Esophagus (tissue), 2 donors: ENCODE measurements around the gene DHX29. TPM values are rescaled to one million over a fixed set of nuclear protein-coding genes. Genes with fewer than 3 reads are reported as not detected.

Experiments used
- H3K27ac ChIP-seq, 2 donors: one replicate each; pipeline ENCODE4 v1.5.1; 2013; ENCODE audit warnings: low read depth in 2 of 2, mild to moderate bottlenecking in 2 of 2, inconsistent platforms in 1 of 2, low read length in 1 of 2, moderate library complexity in 1 of 2
- H3K27me3 ChIP-seq, 2 donors: one replicate each; pipeline ENCODE4 v1.6.1; 2013; ENCODE audit warnings: low read length in 2 of 2, control low read depth in 1 of 2, mild to moderate bottlenecking in 1 of 2; ENCODE audit not compliant: insufficient read depth in 2 of 2, control insufficient read depth in 1 of 2
- H3K36me3 ChIP-seq, 2 donors: one replicate each; pipeline ENCODE4 v1.6.1; 2013; ENCODE audit warnings: low read length in 1 of 2; ENCODE audit not compliant: control insufficient read depth in 2 of 2, insufficient read depth in 2 of 2
- H3K4me1 ChIP-seq, 2 donors: one replicate each; pipeline ENCODE4 v1.6.1; 2013; ENCODE audit warnings: low read length in 1 of 2; ENCODE audit not compliant: control insufficient read depth in 2 of 2, insufficient read depth in 2 of 2
- H3K4me3 ChIP-seq, 2 donors: one replicate each; pipeline ENCODE4 v1.5.1; 2013; ENCODE audit warnings: low read length in 2 of 2, mild to moderate bottlenecking in 2 of 2, low read depth in 1 of 2, moderate library complexity in 1 of 2
- H3K9me3 ChIP-seq, 2 donors: one replicate each; pipeline ENCODE4 v1.6.1; 2013; ENCODE audit warnings: mild to moderate bottlenecking in 2 of 2, low read depth in 1 of 2, low read length in 1 of 2, moderate library complexity in 1 of 2; ENCODE audit not compliant: control insufficient read depth in 2 of 2, insufficient read depth in 1 of 2
- WGBS, 2 donors: extraction: QIAGEN DNeasy Blood & Tissue Kit; methylation state at CpG; one replicate each; pipeline ENCODE4 v1.1.7; 2013; 5-methylcytosine and 5-hydroxymethylcytosine counted together
- polyA plus RNA-seq, 2 donors: library from polyadenylated mRNA; stranded (reverse); fragments of 200-250 nt; gene quantifications; one replicate each; pipeline ENCODE4 v1.2.3, GENCODE V29; 2013
- donor health status: healthy with polysubstance abuse.
- donor health status: Bipolar disorder and iron deficiency.

Gene DHX29
- polyA plus RNA-seq, 2 donors = 5.0 to 11.0 TPM

DNA sequence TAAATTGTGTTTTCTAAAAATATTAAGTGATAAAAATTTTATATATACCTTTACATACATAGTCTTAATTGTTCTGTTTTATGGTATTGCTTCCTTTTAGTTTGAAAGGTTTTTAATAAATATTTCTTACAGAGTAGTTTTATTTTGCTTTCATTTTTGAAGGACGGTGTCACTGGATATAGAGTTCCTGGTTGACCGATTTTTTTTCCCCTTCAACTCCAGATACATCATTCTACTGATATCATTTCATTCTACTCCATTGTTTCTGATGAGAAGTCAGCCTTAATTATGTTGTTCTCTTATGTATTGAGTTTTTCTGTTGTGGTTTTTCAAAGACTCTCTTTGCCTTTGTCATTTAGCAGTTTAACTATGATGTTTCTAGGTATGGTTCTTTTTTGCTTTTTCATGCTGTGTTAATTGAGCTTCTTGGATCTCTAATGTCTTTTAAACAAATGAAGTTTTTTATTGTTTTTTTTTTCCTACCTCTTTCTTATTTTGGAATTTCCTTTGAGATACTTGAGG, 30.7 kb upstream of the DHX29 start:
- H3K4me3 ChIP-seq = no peak overlapping the region
- H3K4me1 ChIP-seq = no peaks in the 10 kb centered on the region
- H3K27me3 ChIP-seq = no peaks in the 10 kb centered on the region
- 79 to 84% methylated on average over 2 of the region's 2 CpGs for WGBS, 2 donors
- H3K27ac ChIP-seq = no peak overlapping the region
- H3K9me3 ChIP-seq = no peaks in the 10 kb centered on the region
- no peaks in the 10 kb centered on the region for H3K36me3 ChIP-seq

DNA sequence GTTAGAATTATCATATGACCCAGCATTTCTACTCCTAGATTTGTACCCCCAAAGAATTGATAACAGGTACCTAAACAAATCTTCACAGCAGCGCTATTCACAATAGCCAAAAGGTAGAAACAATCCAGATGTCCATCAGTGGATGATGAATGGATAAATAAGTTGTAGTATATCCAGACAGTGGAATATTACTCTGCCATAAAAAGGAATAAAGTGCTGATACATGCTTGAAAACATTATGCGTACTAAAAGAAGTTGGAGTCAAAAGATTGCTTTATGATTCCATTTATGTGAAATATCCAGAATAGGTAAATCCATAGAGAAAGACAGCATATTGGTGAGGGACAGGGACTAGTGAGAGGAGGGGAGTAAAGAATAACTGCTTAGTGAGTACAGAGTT, 26.3 kb upstream of the DHX29 start:
- H3K27ac ChIP-seq = no peak overlapping the region
- peaks cover 0 to 3% of the 10 kb centered on the region in 2 donors for H3K36me3 ChIP-seq
- no peaks in the 10 kb centered on the region for H3K27me3 ChIP-seq
- H3K9me3 ChIP-seq = no peaks in the 10 kb centered on the region
- 97 to 100% methylated on average over 2 of the region's 2 CpGs for WGBS, 2 donors
- no peaks in the 10 kb centered on the region for H3K4me1 ChIP-seq
- H3K4me3 ChIP-seq = no peak overlapping the region

DNA sequence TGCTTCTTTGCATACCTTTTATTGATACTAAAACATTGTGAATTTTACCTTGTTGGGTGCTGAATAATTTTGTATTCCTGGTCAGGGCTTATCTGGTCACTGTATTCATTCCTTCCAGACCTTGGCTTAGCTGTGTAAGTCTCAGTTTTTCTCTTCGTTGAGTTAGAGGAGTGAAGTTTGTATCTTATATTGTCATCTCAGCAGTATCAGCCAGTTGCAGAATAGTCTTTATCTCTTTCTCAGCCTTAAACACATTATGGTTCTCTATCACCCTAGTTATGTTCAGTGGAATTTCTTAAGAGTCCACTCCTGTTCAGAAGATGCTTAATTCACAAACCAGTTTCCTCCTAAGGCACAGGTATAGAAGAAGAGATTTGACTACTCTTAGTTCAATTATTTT, 25.5 kb upstream of the DHX29 start:
- H3K27me3 ChIP-seq = no peaks in the 10 kb centered on the region
- 88 to 92% methylated on average over 1 of the region's 1 CpG for WGBS, 2 donors
- peaks cover 0 to 3% of the 10 kb centered on the region in 2 donors for H3K36me3 ChIP-seq
- no peak overlapping the region for H3K27ac ChIP-seq
- H3K9me3 ChIP-seq = no peaks in the 10 kb centered on the region
- H3K4me1 ChIP-seq = no peaks in the 10 kb centered on the region
- H3K4me3 ChIP-seq = no peak overlapping the region

DNA sequence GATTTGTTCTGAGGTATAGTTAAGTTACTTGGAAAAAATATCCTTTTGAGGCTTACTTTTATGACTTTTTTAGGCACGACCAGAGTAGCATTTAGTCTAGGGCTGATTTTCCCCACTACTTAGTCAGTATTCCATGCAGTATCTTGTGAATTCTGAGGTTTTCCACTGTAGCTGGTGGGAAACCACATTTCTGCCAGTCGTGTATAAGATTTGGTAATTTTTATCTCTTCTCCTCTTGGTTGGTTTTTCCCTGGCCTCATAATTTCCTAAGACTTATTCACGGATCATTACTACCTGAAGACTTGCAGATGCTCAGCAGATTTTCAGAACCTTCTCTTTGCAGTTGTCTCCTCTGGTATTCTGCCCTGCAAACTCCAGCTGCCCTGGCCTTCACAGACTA, 23.8 kb upstream of the DHX29 start:
- no peak overlapping the region for H3K4me3 ChIP-seq
- no peak overlapping the region for H3K27ac ChIP-seq
- WGBS, 2 donors = 92 to 94% methylated on average over 3 of the region's 3 CpGs
- H3K27me3 ChIP-seq = no peaks in the 10 kb centered on the region
- H3K36me3 ChIP-seq = peaks cover 0 to 3% of the 10 kb centered on the region in 2 donors
- no peaks in the 10 kb centered on the region for H3K9me3 ChIP-seq
- no peaks in the 10 kb centered on the region for H3K4me1 ChIP-seq

DNA sequence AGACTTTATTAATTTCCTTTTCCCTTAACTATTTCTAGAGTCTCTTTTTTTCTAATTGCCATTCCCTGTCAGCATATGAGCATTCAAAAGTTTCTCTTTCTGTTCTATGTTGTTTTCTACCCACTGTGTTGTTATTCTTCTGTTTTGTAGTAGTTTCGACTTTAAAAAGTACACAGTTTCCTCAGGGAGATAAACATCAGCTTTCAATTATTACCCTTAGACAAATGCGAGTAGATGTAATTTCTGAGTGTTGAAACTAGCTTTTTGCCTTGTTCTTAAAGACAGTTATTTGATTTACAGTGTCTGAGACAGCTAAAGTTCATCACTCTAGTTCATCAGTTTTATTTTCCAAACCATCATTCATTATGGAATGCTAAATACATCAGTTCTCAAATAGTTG, 19.8 kb upstream of the DHX29 start:
- Histone ChIP-seq H3K36me3 (peaks cover 0 to 3% of the 10 kb centered on the region in 2 donors), H3K4me1 (no peaks in the 10 kb centered on the region), H3K9me3 (no peaks in the 10 kb centered on the region), H3K27ac (no peak overlapping the region), H3K27me3 (no peaks in the 10 kb centered on the region), H3K4me3 (no peak overlapping the region)
- 64 to 75% methylated on average over 2 of the region's 2 CpGs for WGBS, 2 donors

DNA sequence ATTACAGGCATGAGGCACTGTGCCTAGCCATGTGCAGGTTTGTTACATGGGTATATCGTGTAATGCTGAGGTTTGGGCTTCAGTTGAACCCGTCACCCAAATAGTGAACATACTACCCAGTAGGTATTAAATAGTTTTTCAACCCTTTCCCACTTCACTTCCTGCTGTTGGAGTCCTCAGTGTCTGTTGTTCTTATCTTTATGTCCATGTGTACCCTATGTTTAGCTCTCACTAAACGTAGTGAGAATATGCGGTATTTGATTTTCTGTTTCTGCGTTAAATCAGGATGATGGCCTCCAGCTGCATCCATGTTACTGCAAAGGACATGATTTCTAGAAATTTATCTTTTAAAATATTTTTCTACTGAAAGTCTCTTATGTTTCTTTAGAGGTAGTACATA, 18.1 kb upstream of the DHX29 start:
- Histone ChIP-seq H3K4me3 (no peak overlapping the region), H3K9me3 (no peaks in the 10 kb centered on the region), H3K4me1 (no peaks in the 10 kb centered on the region), H3K27ac (no peak overlapping the region), H3K36me3 (peaks cover 0 to 3% of the 10 kb centered on the region in 2 donors), H3K27me3 (no peaks in the 10 kb centered on the region)
- 95 to 97% methylated on average over 5 of the region's 5 CpGs for WGBS, 2 donors

DNA sequence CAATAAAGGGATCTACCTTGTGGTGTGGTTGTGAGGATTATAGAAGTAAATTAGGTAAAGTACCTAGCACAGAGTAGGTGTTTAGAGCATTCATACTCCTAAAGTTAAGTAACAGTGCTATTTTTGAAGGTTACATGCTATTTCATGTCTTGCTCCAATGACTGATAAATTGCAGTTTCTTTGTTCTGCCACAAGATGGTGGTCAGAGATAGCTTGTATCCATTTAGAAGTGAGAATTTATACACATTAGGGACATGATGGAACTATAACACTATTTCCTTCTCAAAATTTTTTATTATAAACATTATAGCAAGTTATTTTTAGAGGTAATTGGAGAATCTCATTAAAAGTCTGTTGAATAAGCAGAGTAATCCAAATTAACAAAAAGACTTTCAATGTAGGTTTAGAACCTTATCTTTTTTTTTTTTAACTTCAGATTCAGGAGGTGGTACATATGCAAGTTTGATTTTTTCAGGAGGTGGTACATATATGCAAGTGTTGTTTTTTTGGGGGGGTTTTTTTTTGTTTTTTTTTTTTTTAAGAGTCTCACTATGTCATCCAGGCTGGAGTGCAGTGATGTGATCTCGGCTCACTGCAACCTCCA, 17.4 kb upstream of the DHX29 start:
- no peaks in the 10 kb centered on the region for H3K4me1 ChIP-seq
- no peak overlapping the region for H3K4me3 ChIP-seq
- H3K27ac ChIP-seq = no peak overlapping the region
- H3K36me3 ChIP-seq = peaks cover 0 to under 1% of the 10 kb centered on the region in 2 donors
- H3K9me3 ChIP-seq = no peaks in the 10 kb centered on the region
- 94 to 100% methylated on average over 1 of the region's 1 CpG for WGBS, 2 donors
- no peaks in the 10 kb centered on the region for H3K27me3 ChIP-seq

DNA sequence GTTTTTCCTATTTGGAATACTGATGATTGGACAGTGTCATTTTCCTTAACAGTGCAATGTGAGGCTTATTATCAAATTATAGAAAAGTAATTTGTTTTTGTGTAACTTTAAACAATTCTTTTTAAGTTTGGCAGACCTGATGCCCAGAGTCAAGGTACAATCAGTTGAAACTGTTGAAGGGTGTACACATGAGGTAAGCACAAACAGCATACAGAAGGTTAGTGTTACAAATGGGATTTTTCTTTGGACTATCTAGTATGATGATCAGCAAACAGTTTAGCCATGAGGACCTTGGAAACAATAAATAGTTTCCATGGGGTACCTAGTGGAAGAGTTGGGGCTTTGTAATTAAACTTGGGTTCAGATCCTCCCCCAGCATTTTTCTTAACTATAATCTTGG, 16.5 kb upstream of the DHX29 start:
- H3K27me3 ChIP-seq = no peaks in the 10 kb centered on the region
- no peaks in the 10 kb centered on the region for H3K4me1 ChIP-seq
- no peaks in the 10 kb centered on the region for H3K36me3 ChIP-seq
- H3K9me3 ChIP-seq = no peaks in the 10 kb centered on the region
- no peak overlapping the region for H3K27ac ChIP-seq
- H3K4me3 ChIP-seq = no peak overlapping the region

DNA sequence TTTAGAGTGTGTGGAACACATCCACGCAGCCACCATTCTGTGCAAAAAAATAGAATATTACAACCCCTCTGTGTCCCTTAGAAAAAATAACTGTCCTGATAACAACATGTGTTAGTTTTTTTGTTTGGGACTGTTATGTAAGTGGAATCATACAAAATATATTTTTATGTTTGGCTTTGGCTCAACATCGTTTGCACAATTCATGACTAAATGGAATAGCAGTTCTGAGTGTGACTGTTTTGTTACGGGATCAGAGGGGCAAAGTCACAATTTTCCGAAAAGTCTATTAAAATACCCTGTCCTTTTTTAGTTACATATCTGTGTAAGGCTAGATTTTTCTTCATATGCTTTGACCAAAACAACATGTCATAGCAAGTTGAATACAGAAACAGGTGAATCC, 13.1 kb upstream of the DHX29 start:
- Histone ChIP-seq H3K4me1 (no peaks in the 10 kb centered on the region), H3K36me3 (no peaks in the 10 kb centered on the region), H3K4me3 (no peak overlapping the region), H3K27me3 (no peaks in the 10 kb centered on the region), H3K27ac (no peak overlapping the region), H3K9me3 (no peaks in the 10 kb centered on the region)
- WGBS, 2 donors = 71 to 74% methylated on average over 4 of the region's 4 CpGs

DNA sequence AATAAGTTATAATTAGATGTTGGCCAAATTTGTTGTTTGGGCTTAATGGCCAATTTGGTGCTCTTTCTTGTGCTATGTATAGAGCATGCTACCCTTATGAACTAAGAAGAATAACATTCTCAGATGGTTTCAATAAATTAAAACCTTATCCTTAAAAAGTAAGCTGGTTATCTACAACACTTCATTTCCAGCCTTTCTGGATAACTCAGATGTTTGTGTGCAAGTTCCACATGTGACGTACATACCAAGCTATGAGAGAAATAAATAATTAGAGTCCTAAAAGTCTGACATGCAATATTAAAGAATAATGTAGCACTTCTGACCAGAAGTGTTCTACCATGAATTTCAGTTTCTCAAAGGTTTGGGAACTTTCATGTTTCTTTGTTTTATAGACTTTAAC, 12.0 kb upstream of the DHX29 start:
- H3K4me3 ChIP-seq = no peak overlapping the region
- H3K27ac ChIP-seq = no peak overlapping the region
- no peaks in the 10 kb centered on the region for H3K27me3 ChIP-seq
- H3K4me1 ChIP-seq = no peaks in the 10 kb centered on the region
- 87 to 89% methylated on average over 1 of the region's 1 CpG for WGBS, 2 donors
- H3K36me3 ChIP-seq = no peaks in the 10 kb centered on the region
- H3K9me3 ChIP-seq = no peaks in the 10 kb centered on the region
